NCI-H1417 (cell line): ENCODE results near the gene PDE3A.
"Not testable (repeated sequence)": the region's sequence is repeated elsewhere in the genome, so short reads cannot be mapped to it uniquely, and the experiment has no call there.

Source experiments
- DNase-seq, 3 experiments: peaks; one replicate each; lab custom pipeline; 2025; lab: John Stamatoyannopoulos, UW

PDE3A gene

DNA sequence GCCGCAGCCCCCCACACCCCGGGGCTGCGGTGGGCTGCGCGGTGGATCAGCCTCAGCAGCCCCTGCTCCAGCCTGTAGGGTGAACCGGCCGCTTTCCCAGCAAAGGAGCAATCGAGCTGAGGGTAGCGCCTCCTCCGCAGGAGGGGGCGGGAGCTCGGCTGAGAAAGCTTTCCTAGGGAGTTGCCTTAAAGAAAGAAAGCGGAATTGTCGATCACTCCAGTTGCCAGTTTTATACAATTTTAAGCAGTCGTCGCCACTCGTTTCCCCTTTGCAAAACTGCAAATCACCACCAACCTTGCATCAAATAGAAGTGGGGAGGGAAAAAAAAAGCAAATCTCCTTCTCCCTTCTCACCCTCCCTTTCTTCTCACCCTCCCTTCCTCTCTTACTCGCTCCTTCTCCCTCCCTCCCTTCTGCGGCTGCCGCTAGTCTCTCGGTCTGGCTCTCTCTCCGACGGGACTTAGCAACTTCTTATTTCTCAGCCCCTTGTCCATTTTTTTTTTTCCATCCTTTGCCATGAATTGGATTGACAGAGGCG is at the start of gene PDE3A:
TSS of gene PDE3A (plus strand) at position 424 of the 537 bp plus-strand sequence. CDS start 748 bp downstream, outside the sequence.
- peak in 2 of 3 experiments; percentile 19 to 47 for DNase-seq

DNA sequence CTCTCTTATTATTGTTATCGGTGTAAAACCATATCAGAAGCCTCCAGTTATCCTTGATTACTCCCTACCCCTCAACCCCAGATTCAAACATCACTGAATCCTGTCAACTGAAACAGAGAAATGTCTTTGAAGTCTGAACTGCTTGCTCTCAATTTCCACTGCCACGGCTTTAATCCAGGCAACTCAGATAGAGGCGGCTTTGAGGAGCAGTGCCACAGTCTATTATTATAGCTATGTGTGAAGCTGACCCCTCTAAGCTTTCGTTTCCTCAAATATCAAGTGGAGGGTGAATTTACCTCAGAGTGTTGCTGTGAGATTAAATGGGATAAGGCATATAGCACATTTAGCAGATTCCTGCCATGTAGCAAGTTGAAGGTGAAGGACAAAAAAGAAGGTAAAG is 49.0 kb upstream of the PDE3A start:
- DNase-seq: no peak

DNA sequence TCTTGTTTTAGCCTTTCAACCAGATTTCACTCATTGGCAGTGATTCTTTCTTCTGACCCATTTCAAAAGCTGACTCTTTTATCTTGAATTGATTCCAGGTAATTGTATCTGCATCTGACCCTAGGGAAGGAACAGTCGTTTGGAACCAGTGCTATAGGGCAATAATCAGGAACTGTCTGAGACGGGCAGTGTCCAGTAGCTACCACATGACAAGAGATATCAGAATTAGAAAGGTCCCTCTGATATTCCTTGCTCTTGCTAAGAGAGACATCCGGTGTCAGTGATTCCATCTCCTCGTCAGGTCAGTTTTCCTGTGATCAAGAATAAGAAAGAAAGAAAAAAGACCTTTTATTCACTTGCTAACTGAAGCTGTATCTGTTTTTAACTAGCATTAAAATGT is 47.8 kb upstream of the PDE3A start:
- no peak for DNase-seq

GRCh38 chr12:20330826-20331505 is 37.4 kb upstream of the PDE3A start:
- not testable (repeated sequence) for DNase-seq

GRCh38 chr12:20339060-20339459 is 29.3 kb upstream of the PDE3A start:
- DNase-seq: no peak

DNA sequence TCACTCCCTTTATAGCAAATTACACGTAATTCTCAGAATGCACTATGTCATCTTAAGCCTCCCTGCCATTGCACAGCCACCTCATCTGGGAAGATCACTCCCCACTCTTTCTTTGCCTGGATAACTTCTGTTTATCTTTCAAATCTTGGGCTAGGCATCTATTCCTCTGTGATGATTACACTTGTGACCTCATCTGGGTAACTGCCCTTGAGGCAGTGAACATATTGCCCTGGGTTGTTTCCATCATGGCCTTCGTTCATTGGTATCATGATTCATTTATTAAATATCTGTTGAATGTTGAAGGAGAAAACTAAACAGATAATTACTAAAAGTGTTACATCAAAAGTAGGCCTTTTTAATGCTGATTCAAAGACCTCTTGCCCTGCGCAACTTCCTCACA is 26.2 kb upstream of the PDE3A start:
- DNase-seq: no peak

DNA sequence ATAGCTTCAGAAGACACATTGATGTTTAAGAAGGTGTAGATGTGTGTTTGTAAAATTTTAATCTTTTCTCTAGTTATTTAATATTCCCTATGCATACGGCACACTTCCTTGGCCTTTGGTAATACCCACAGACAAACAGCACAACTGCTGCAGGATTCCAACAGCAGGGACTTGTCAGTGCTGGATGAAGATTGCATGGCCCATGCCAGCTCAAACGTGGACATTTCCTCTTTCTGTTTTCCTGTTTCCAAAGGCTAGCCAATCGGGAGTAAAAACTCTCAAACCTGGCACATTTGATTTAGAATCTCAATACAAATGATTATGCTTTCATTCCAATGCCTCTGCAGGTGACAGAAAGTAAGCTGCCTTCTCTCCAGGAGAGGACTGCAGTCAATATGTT is 22.5 kb upstream of the PDE3A start:
- DNase-seq: no peak

- DNase-seq: no peak
These were observed 18.3 kb upstream of the PDE3A start for GRCh38 chr12:20350026-20350425.

GRCh38 chr12:20350495-20350894 is 17.8 kb upstream of the PDE3A start:
- no peak for DNase-seq

DNA sequence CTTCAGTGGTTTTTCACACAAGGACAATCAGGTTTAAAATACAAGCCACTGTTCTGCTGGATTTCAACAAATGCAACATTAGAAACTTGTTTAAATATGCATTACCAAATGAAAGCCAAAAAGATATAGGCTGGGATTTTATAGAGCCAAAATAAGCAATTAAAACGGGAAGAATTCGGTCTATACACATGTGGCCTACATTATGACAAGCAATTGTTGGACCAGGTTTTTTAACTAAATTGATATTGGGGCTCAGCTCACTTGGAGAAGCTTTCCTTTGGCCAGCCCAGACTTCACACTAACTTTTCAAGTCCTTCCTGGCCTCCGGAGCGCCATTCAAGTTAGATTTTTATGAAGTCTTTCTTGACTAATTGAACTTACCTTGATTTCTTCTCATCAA is 16.9 kb upstream of the PDE3A start:
- DNase-seq: no peak

DNA sequence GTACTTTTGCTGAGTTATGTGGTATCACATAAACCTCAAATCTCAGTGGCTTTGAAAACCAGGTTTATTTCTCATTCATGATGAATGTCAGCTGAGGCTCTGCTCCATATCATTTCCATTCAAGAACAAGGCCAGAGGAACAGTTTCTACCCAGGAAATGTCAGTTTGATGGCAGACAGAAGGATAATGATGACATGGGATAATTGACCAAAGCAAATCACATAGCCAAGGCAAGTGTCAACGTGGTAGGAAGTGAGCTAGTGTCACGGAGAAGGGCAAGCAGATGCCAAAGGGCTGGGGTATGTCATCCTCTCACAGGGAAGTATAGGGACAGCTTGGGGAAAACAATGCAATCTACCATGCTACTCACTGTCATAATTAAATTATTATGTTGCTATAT is 12.3 kb upstream of the PDE3A start:
- DNase-seq: no peak

DNA sequence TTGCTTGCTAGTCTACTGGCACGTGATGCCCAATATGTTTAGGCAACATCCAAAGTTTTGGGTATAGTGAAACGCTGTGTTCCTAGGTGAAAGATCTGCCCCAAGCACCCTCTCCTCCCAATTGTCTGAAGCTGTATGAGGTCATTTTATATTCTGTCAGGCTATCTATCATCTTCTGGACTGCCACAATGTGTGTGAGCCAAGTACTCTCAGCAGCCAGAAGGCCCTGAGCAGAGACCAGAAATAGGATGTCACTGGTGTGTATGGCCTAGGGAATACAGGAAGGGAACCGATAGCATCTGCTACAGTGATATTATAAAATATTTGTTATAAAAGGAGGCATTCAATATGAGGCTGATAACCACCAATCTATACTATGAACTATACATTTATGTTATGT is 7.9 kb upstream of the PDE3A start:
- no peak for DNase-seq

- no peak for DNase-seq
These were observed 6.9 kb upstream of the PDE3A start for GRCh38 chr12:20361416-20361815.

DNA sequence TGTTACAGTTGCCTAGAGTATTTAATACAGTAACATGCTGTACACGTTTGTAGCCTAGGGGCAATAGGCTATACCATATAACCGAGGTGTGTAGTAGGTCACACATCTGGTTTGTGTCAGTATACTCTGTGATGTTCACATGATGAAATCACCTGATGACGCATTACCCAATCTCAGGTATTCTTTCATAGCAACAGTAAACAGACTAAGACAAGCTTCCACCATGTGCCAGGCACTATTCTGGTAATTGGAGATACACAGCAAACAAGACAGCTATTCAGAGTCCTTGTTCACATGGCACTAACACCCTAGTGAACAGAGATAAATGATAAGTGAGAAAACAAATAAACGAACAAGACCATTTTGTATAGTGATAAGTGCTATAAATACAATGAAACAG is 3.8 kb upstream of the PDE3A start:
- DNase-seq: peak in 2 of 3 experiments; percentile 11 to 66

DNA sequence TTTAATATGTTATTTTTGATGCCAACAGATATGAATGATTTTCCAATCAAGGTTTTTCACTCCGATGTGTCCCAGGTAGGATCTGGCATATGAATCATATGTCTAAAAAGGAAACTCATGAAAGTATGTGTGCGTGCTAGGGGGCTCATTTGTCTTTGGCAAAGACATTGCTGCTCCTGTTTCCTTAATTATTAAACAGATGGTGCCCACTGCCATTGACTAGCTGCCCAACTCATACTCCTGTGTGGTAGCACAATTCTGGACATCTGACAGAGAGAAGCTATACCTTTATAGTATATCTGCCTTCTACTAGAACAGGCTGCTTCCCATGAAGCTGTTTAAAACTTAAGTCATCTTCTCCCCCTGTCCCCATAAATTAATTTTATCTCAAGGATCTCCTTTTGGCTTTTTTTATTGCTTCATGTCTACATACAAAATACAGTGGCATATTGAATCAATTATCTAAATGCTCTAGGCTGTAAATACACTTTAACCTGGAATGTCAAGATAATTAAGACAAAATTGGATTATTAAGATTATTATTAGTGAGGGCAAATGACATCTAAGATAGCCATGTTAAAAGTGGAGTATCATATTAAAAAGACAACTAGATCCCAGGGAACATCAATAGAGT is 1.4 kb upstream of the PDE3A start:
- DNase-seq: peak in 1 of 3 experiments; percentile 20

- DNase-seq: no peak
These were observed 689 bp upstream of the PDE3A start for GRCh38 chr12:20367583-20368113.

- DNase-seq: peak in 2 of 3 experiments; percentile 64 to 67
These were observed 441 bp downstream of the PDE3A start for GRCh38 chr12:20368651-20369304.

DNA sequence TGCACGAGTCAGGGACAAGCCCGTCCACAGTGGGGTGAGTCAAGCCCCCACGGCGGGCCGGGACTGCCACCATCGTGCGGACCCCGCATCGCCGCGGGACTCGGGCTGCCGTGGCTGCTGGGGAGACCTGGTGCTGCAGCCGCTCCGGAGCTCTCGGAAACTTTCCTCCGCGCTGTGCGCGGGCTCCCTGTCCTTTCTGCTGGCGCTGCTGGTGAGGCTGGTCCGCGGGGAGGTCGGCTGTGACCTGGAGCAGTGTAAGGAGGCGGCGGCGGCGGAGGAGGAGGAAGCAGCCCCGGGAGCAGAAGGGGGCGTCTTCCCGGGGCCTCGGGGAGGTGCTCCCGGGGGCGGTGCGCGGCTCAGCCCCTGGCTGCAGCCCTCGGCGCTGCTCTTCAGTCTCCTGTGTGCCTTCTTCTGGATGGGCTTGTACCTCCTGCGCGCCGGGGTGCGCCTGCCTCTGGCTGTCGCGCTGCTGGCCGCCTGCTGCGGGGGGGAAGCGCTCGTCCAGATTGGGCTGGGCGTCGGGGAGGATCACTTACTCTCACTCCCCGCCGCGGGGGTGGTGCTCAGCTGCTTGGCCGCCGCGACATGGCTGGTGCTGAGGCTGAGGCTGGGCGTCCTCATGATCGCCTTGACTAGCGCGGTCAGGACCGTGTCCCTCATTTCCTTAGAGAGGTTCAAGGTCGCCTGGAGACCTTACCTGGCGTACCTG is 1.1 kb downstream of the PDE3A start:
- DNase-seq: peak; percentile 14 to 89 (median 85)

- DNase-seq: peak in 1 of 3 experiments; percentile 70
These were observed 1.7 kb downstream of the PDE3A start for GRCh38 chr12:20370014-20370386.

- no peak for DNase-seq
These were observed 2.7 kb downstream of the PDE3A start for GRCh38 chr12:20370866-20371519.

DNA sequence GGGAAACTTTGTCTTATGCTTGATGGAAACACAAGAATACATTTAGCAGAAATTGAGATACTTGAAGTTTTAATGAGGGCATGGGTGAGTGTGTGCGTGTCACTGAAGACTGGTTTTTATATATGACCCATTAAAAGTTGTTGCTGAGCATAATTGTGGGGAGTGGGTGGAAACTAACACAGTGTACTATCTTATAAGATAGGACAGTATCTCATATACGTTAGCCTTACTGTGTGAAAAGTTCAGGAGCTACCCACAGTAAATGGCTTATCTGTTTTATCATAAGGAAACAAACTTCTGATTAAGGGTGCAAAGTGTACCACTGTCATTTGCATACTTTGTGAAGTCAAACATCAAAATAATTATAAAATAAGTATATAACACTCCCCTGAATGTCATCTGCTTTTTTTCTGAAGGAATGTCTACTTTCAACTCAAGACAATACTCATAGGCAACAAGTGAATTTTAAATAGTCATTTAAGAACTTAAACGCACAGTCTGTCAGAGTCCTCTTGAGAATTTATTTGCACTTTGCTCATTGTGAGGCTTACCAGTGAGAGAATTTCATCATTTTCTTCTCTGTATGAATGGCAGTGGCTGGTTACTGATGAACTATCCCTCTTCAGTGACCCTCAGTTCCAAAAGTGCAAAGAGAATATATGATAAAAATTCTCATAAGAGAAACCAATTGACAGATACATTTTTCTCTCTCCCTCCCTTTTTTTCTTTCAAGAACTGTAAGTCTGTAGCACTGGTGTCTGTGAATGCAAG is 4.2 kb downstream of the PDE3A start:
- DNase-seq: no peak
